NCI-H2196 (cell line): ENCODE results near the gene DSG1.
"Not testable (repeated sequence)": the region's sequence is repeated elsewhere in the genome, so short reads cannot be mapped to it uniquely, and the experiment has no call there.

Source experiments
- DNase-seq: peaks from one replicate; lab custom pipeline; 2025; ENCODE audit not compliant: unreplicated experiment; lab: John Stamatoyannopoulos, UW

Gene DSG1

GRCh38 chr18:31343454-31343853 lies 25.5 kb downstream of the DSG1 start:
- DNase-seq, result no peak

DNA sequence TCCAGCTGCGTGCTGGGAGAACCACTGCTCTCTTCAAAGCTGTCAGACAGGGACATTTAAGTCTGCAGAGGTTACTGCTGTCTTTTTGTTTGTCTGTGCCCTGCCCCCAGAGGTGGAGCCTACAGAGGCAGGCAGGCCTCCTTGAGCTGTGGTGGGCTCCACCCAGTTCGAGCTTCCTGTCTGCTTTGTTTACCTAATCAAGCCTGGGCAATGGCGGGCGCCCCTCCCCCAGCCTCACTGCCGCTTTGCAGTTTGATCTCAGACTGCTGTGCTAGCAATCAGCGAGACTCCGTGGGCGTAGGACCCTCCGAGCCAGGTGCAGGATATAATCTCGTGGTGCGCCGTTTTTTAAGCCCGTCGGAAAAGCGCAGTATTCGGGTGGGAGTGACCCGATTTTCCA lies 35.4 kb downstream of the DSG1 start:
- not testable (repeated sequence) for DNase-seq

- DNase-seq, result no peak
Measured at GRCh38 chr18:31354990-31355389, 37.0 kb downstream of the DSG1 start.

- no peak for DNase-seq
Measured at GRCh38 chr18:31356025-31356424, 38.1 kb downstream of the DSG1 start.

- no peak for DNase-seq
Measured at GRCh38 chr18:31364190-31364589, 46.2 kb downstream of the DSG1 start.

GRCh38 chr18:31369478-31369877 lies 51.5 kb downstream of the DSG1 start:
- DNase-seq, result no peak

DNA sequence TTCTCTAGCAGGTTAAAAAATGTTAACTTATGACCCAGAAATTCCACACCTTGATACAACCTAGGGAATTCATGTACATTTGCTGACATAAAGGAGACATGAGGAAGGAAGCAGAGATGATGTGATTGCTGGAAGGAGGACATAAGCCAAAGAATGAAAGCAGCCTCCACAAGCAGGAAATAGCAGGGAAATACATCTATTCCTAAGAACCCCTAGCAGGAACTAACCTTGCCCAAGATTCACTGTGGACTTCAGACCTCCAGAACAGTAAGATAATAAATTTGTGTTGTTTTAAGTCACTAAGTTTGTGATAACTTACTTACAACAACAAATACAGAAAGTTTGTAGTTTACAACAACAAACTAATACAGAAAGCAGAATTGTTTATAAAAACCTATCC lies 54.0 kb downstream of the DSG1 start:
- no peak for DNase-seq

GRCh38 chr18:31373641-31374040 lies 55.7 kb downstream of the DSG1 start:
- DNase-seq, result no peak

GRCh38 chr18:31376477-31376876 lies 58.5 kb downstream of the DSG1 start, which contains the start of gene DSG4:
Gene DSG4, plus strand, starts transcription at chr18:31376777. Its CDS starts 135 bp downstream, at chr18:31376912.
- no peak for DNase-seq

DNA sequence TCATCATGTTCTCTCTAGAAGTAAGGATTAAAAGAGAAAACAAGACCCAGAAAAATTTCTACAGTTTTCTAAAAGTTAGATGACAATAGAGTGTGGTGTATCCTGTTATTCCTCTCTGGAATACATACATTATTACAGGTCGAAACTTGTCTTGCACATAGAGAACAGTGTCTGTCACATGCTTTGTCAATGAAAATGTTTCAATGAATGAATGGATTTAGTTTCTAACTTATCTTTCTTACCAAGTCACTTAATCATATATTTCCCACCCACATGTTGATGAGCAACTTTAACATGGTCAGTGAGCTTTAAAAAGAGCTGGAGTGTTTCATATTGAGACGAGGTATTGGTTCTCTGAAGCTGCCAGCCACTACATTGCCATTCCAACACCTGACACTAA lies 63.0 kb downstream of the DSG1 start:
- no peak for DNase-seq

DNA sequence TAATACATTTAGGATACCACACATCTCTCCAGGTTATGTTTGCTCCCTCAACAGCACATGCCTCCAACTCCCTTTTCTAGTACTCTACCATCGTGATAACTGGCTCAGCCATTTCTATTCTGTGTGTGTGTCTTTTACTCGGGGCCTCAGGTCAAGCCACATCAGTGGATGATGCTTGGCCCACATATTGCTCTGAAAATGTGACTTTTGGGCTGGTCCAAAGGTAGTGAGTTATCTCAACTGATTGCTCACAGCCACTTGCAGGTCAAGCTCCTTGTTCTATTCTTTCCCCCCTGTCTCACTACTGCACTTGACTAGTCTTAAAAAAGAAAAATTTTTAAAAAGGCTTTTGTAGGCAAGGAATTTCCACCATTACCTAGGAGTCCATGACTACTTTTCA lies 64.1 kb downstream of the DSG1 start:
- DNase-seq, result no peak

GRCh38 chr18:31386741-31387140 lies 68.8 kb downstream of the DSG1 start:
- DNase-seq, result no peak

DNA sequence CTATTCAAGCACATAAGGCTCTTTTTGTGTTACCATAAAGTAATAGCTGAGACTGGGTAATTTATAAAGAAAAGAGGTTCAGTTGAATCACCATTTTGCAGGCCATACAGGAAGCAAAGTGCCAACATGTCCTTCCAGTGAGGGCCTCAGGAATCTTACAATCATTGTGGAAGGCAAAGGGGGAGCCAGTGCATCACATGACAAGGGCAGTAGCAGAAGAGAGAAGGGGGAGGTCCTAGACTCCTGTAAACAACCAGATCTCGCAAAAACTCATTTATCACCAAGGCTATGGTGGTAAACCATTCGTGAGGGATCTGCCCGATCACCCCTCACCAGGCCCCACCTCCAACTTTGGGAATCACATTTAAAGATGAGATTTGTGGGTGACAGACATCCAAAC lies 75.3 kb downstream of the DSG1 start:
- DNase-seq, result no peak

DNA sequence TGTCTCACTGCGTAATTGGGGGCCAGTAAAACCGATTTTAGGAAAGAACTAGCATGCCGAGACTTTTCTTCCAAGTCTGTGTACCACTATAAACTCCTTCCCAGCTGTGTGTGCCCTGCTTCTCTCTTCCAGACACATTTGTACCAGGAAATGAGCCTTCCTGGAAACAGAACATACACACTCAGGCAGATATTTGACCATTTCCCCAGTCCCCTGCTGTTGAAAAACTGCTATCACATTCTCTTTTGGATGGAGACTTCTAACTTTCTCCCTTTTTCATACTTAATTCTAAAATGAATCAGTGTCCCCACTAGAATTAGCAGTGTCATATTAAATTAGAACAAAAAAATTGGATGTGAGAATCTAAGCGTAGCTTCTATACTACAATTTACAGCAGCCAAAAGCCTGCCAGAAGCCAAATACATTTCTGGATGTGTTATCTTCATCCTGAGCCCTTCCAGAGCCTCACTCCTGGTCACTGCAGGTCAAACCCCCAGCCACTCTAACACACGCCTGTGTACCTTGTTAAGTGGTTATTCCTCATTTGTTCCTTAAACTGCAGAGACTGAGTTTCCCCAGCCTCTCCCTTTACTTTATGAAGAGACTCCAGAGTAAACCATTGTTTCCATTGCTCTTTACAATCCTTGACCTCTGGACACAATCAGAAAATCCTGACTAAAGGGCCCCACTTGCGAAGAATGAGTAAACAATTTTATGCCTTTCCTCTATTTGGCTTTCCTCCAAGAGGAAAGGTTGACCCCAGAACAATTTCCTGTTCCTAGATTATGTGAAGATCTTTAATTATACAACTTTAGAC lies 79.0 kb downstream of the DSG1 start:
- no peak for DNase-seq

DNA sequence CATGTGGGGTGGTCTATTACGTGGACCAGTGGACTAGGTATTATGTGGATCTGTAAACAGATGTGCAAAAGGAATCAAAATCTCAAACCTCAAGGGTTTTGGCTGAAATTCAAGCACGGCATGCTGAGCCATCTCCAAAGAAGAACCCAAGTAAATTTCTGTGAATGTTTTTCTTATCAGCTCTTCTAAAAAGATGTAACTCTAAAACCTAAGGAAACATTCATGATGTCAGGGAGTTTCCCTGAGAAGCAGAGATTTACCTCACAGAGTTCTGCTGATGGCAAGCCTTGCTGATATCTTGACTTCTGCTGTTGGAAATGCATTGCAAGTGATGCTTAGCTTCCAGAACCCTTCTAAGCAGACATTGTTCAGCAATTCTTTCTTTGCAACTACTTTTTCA lies 80.2 kb downstream of the DSG1 start:
- DNase-seq, result no peak

GRCh38 chr18:31399306-31400032 lies 81.5 kb downstream of the DSG1 start:
- no peak for DNase-seq

DNA sequence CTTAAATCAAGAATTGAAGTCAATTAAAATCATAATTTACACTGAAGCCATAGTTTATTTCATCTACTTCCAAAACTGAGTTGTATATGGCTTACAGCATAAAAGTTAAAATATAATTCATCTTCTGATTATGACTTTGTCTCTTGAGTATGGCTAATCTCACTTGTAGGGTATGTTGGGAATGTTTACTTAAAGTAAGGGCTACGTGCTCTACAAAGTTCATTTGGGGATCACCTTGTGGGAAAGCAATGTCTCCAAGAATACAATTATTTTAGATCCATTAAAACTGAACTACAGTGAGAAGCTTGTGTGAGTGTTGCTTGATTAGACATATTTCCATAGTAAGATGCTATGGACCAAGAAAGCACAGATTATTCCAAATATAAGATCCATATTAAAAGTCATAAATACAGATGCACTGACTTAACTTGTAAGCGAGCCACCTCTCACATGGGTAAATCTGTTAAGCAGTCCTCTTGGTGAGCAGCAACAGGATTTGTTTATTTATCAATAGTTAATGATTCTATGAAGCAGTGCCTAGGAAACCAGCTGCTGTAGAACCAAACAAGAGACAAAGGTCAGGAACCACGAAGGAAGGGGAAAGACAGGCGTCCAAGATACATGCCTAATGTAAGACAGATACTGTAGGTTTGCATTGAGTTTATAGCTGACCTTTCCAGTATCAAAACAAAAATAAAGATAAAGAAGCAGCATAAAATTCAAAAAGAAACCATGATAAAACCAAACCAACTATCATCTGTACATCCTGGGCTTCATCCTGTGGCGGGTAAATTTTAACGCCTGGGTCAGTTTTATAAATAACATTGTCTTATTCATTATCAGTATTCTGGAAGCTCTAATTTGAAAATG lies 83.4 kb downstream of the DSG1 start:
- no peak for DNase-seq

GRCh38 chr18:31402026-31402373 lies 84.0 kb downstream of the DSG1 start:
- no peak for DNase-seq

DNA sequence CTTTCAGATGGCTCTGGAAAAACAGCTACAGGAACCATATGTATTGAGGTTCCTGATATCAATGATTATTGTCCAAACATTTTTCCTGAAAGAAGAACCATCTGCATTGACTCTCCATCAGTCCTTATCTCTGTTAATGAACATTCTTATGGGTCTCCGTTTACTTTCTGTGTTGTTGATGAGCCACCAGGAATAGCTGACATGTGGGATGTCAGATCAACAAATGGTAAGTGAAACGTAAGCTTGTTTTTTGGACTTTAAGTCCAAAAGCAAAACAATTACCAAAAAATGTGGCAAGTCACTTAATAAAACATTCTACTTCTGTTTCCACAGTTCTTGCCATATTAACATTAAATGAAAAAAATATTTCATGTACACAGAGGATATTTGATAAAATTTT lies 85.4 kb downstream of the DSG1 start:
- DNase-seq, result no peak
